ENCODE results near the gene HMX1.

- TF ChIP-seq POLR2AphosphoS5 (IDR thresholded peaks at IDR 0.05; ENCODE audit: insufficient read depth, low read depth, low read length): no peak
- no peak for TF ChIP-seq CTCF (IDR thresholded peaks at IDR 0.05; ENCODE audit: extremely low read depth in 1 of 2, insufficient read depth in 1 of 2, low read depth in 1 of 2, low read length in 2 of 2)
- TF ChIP-seq MAX (IDR thresholded peaks at IDR 0.05; ENCODE audit: insufficient read depth, insufficient read length): no peak
- TF ChIP-seq MYC (IDR thresholded peaks at IDR 0.05; ENCODE audit: low read depth, low read length): no peak
- TF ChIP-seq POLR2A (IDR thresholded peaks at IDR 0.05; ENCODE audit: low read depth, low read length): no peak
- no peak for TF ChIP-seq JUN (IDR thresholded peaks at IDR 0.05; ENCODE audit: borderline replicate concordance, insufficient read depth, insufficient read length, low read depth)
- no peak for TF ChIP-seq EZH2 (IDR thresholded peaks at IDR 0.05; ENCODE audit: borderline replicate concordance, low read depth, low read length, severe bottlenecking)
- no peak for TF ChIP-seq GATA2 (IDR thresholded peaks at IDR 0.05; ENCODE audit: insufficient read depth, insufficient read length, low read depth, low read length)
- no peak for TF ChIP-seq FOS (IDR thresholded peaks at IDR 0.05; ENCODE audit: borderline replicate concordance, insufficient read depth, low read length)
Observed at GRCh38 chr4:8844976-8845690, 26.5 kb downstream of the HMX1 start.
